GM12874 (cell line): ENCODE measurements around the gene TRIM25.

ENCODE experiments used
- TF ChIP-seq, protein P1 (sequence below): IDR thresholded peaks from 2 replicates; pipeline ENCODE4 v1.5.1; 2011; ENCODE audit warnings: low read depth, mild to moderate bottlenecking, control low read depth, low read length, moderate library complexity; ENCODE audit not compliant: insufficient read depth

Gene TRIM25

DNA sequence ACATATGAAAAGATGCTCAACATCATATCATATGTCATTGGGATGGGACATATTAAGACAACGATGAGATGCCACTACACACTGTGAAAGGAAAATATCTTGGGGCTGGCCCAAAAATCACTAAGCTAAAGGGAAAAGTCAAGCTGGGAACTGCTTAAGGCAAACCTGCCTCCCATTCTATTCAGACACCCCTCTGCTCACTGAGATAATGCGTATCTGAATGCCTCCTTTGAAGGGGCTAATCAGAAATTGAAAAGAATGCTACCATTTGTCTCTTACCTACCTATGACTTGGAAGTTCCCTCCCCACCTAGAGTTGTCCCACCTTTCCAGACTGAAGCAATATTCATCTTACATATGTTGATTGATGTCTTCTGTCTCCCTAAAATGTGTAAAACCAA is 11.2 kb upstream of the TRIM25 start:
- TF ChIP-seq, protein P1, sequence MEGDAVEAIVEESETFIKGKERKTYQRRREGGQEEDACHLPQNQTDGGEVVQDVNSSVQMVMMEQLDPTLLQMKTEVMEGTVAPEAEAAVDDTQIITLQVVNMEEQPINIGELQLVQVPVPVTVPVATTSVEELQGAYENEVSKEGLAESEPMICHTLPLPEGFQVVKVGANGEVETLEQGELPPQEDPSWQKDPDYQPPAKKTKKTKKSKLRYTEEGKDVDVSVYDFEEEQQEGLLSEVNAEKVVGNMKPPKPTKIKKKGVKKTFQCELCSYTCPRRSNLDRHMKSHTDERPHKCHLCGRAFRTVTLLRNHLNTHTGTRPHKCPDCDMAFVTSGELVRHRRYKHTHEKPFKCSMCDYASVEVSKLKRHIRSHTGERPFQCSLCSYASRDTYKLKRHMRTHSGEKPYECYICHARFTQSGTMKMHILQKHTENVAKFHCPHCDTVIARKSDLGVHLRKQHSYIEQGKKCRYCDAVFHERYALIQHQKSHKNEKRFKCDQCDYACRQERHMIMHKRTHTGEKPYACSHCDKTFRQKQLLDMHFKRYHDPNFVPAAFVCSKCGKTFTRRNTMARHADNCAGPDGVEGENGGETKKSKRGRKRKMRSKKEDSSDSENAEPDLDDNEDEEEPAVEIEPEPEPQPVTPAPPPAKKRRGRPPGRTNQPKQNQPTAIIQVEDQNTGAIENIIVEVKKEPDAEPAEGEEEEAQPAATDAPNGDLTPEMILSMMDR: no peak

DNA sequence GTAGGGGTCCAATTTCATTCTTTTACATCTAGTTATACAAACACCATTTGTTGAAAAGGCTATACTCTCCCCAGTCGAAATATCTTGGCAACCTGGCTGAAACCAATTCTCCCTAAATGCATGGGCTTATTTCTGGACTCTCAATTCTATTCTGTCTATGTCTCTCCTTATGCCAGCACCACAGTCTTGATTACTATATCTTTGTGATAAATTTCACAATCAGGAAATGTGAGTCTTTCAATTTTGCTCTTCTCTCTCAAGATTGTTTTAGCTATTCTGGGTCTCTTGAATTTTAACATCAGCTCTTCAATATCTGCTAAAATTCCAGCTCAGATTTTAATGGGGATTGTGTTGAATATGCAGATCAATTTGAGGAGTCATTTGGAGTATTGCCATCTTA is 5.9 kb upstream of the TRIM25 start:
- TF ChIP-seq, protein P1: no peak

- TF ChIP-seq, protein P1: no peak
Observed at GRCh38 chr17:56918916-56919315, 5.1 kb upstream of the TRIM25 start.

GRCh38 chr17:56917559-56918296 is 3.9 kb upstream of the TRIM25 start:
- TF ChIP-seq, protein P1: no peak

GRCh38 chr17:56914581-56915273 is 878 bp upstream of the TRIM25 start:
- TF ChIP-seq, protein P1: no peak

GRCh38 chr17:56913353-56913866 is 439 bp downstream of the TRIM25 start:
- TF ChIP-seq, protein P1: 0 out of 2 replicates have a peak, but pooled peaks have one; percentile 0

- TF ChIP-seq, protein P1: no peak
Observed at GRCh38 chr17:56913000-56913311, 893 bp downstream of the TRIM25 start.
